IMR-90 (cell line): ENCODE data around the gene USP47. TPM values are rescaled to one million over a fixed set of nuclear protein-coding genes. Genes with fewer than 3 reads are reported as not detected.

Experiments
- ATAC-seq: fragments of 200-7000 bp; cut with Tn5 transposase; 2 replicates; pipeline ENCODE4 v1.9.1; 2020; ENCODE audit warnings: low read depth, mild to moderate bottlenecking, moderate library complexity
- BruUV-seq: library from RNA; stranded (reverse); fragments of 400-500 nt; replicated peaks from 2 replicates; lab custom pipeline; 2021; lab: Mats Ljungman, UMichigan
- CTCF ChIA-PET: fragments of 300-600 bp; formaldehyde crosslinking; extraction: SDS; loops from one replicate; lab custom pipeline; 2021; ENCODE audit warnings: antibody characterized with exemption; lab: Yijun Ruan, JAX
- POLR2A ChIA-PET: fragments of 300-600 bp; sonication (Branson Sonifier 250); formaldehyde crosslinking; loops from one replicate; lab custom pipeline; 2022; ENCODE audit warnings: antibody characterized with exemption; ENCODE audit not compliant: unreplicated experiment; lab: Charles Lee
- DNase-seq: peaks from one replicate; pipeline ENCODE4 v3.0.0; 2013
- H2AFZ ChIP-seq: replicated peaks from 2 replicates; pipeline ENCODE3; 2013; ENCODE audit warnings: low read length, mild to moderate bottlenecking; ENCODE audit not compliant: poor library complexity
- H2AK5ac ChIP-seq: 2 replicates; pipeline ENCODE4 v1.6.1; 2013; ENCODE audit warnings: low read depth, low read length, inconsistent platforms
- H2AK9ac ChIP-seq: replicated peaks from 2 replicates; pipeline ENCODE3; 2013; ENCODE audit warnings: mild to moderate bottlenecking, low read depth, low read length, moderate library complexity; ENCODE audit not compliant: poor library complexity
- H2BK120ac ChIP-seq: 2 replicates; pipeline ENCODE4 v1.6.1; 2013; ENCODE audit warnings: low read depth, low read length, inconsistent platforms
- H2BK15ac ChIP-seq: 3 replicates; pipeline ENCODE4 v1.6.1; 2013; ENCODE audit warnings: low read depth, low read length, inconsistent platforms
- H2BK20ac ChIP-seq: 2 replicates; pipeline ENCODE4 v1.6.1; 2013; ENCODE audit warnings: low read depth, mild to moderate bottlenecking, inconsistent platforms, low read length, moderate library complexity
- H2BK5ac ChIP-seq: 2 replicates; pipeline ENCODE4 v1.6.1; 2013; ENCODE audit warnings: mild to moderate bottlenecking, low read depth, low read length, inconsistent platforms; ENCODE audit not compliant: poor library complexity, severe bottlenecking
- H3K14ac ChIP-seq: replicated peaks from 2 replicates; pipeline ENCODE4 v1.6.1; 2013; ENCODE audit warnings: low read depth, low read length, inconsistent platforms
- H3K18ac ChIP-seq: 2 replicates; pipeline ENCODE4 v1.6.1; 2013; ENCODE audit warnings: low read depth, low read length, control low read depth
- H3K23ac ChIP-seq: 2 replicates; pipeline ENCODE4 v1.6.1; 2013; ENCODE audit warnings: low read depth, low read length, inconsistent platforms
- H3K27ac ChIP-seq: 2 replicates; pipeline ENCODE4 v1.5.1; 2013; ENCODE audit warnings: mild to moderate bottlenecking, control low read depth, low read length; ENCODE audit not compliant: insufficient read depth
- H3K27me3 ChIP-seq: 2 replicates; pipeline ENCODE4 v1.6.1; 2013; ENCODE audit warnings: low read length; ENCODE audit not compliant: control insufficient read depth, insufficient read depth
- H3K36me3 ChIP-seq: 2 replicates; pipeline ENCODE4 v1.6.1; 2013; ENCODE audit warnings: low read length, mixed read lengths; ENCODE audit not compliant: control insufficient read depth, insufficient read depth
- H3K4ac ChIP-seq: 2 replicates; pipeline ENCODE4 v1.6.1; 2013; ENCODE audit warnings: low read depth, low read length, inconsistent platforms
- H3K4me1 ChIP-seq: 2 replicates; pipeline ENCODE4 v1.6.1; 2013; ENCODE audit warnings: low read length, mixed read lengths; ENCODE audit not compliant: control insufficient read depth, insufficient read depth
- H3K4me2 ChIP-seq: 2 replicates; pipeline ENCODE4 v1.6.1; 2013; ENCODE audit warnings: low read depth, mild to moderate bottlenecking, control low read depth, low read length, moderate library complexity
- H3K4me3 ChIP-seq: 2 replicates; pipeline ENCODE4 v1.5.1; 2013; ENCODE audit warnings: low read depth, mild to moderate bottlenecking, control low read depth, low read length, moderate library complexity; ENCODE audit not compliant: insufficient read depth
- H3K56ac ChIP-seq: 2 replicates; pipeline ENCODE4 v1.6.1; 2013; ENCODE audit warnings: low read length, inconsistent platforms; ENCODE audit not compliant: insufficient read depth; ENCODE audit errors: extremely low read depth
- H3K79me1 ChIP-seq, 2 experiments: 2 replicates each; pipeline ENCODE4 v1.6.1; 2013; ENCODE audit warnings: low read length in 2 of 2, inconsistent platforms in 1 of 2, low read depth in 1 of 2
- H3K9ac ChIP-seq: 2 replicates; pipeline ENCODE4 v1.6.1; 2013; ENCODE audit warnings: low read depth, low read length, control low read depth
- H3K9me1 ChIP-seq: 2 replicates; pipeline ENCODE4 v1.6.1; 2013; ENCODE audit warnings: low read length, inconsistent platforms; ENCODE audit not compliant: insufficient read depth
- H3K9me3 ChIP-seq: 2 replicates; pipeline ENCODE4 v1.6.1; 2013; ENCODE audit warnings: low read length; ENCODE audit not compliant: control insufficient read depth, insufficient read depth
- H4K20me1 ChIP-seq: 2 replicates; pipeline ENCODE4 v1.6.1; 2013; ENCODE audit warnings: low read length, inconsistent platforms; ENCODE audit not compliant: insufficient read depth
- H4K5ac ChIP-seq: 2 replicates; pipeline ENCODE4 v1.6.1; 2013; ENCODE audit warnings: mild to moderate bottlenecking, low read depth, low read length, control low read depth
- H4K8ac ChIP-seq, 2 experiments: 2 replicates each; pipeline ENCODE4 v1.6.1; 2013; ENCODE audit warnings: low read depth in 2 of 2, low read length in 2 of 2, control low read depth in 1 of 2, inconsistent platforms in 1 of 2
- H4K91ac ChIP-seq: 2 replicates; pipeline ENCODE4 v1.6.1; 2013; ENCODE audit warnings: low read depth, low read length, inconsistent platforms; ENCODE audit not compliant: insufficient read depth
- MAZ ChIP-seq: IDR thresholded peaks from 2 replicates; pipeline ENCODE4 v1.6.1; 2012; ENCODE audit warnings: low read depth, mild to moderate bottlenecking, low read length, improper control_type of control experiment, moderate library complexity, borderline replicate concordance
- RCOR1 ChIP-seq: IDR thresholded peaks from 2 replicates; pipeline ENCODE4 v1.6.1; 2012; ENCODE audit warnings: mild to moderate bottlenecking, low read length, improper control_type of control experiment; ENCODE audit not compliant: insufficient replicate concordance
- WGBS, 2 experiments: methylation state at CpG; one replicate each; pipeline versions ENCODE4 v1.1.5 to v1.1.7; 2013; ENCODE audit warnings: missing lambda C conversion rate in 2 of 2; ENCODE audit not compliant: insufficient read length in 1 of 2; ENCODE audit errors: extremely low coverage in 2 of 2; 5-methylcytosine and 5-hydroxymethylcytosine counted together
- dilution Hi-C: fragments of 300-500 bp; cut with HindIII; formaldehyde crosslinking; loops from one replicate; pipeline ENCODE4 v1.14.3; 2018; ENCODE audit warnings: low sequenced_read_pairs; ENCODE audit not compliant: unreplicated experiment
- in situ Hi-C: fragments of 300-500 bp; cut with MboI; formaldehyde crosslinking; loops from 3 replicates; pipeline ENCODE4 v1.14.3; 2019; ENCODE audit warnings: low sequenced_read_pairs, inconsistent platforms, mixed read lengths
- intact Hi-C: fragments of 100-400 bp; cut with micrococcal nuclease; formaldehyde crosslinking; loops from 2 replicates; pipeline ENCODE4 v1.10.0; 2022
- polyA plus RNA-seq, 3 experiments: library from polyadenylated mRNA; depleted of rRNA; stranded (reverse); fragments of >200 nt; gene quantifications; 2 replicates each; pipeline ENCODE4 v1.2.3, GENCODE V29; 2012; ENCODE audit warnings: low replicate concordance in 1 of 3
- total RNA-seq: library from RNA; depleted of rRNA; stranded (reverse); fragments of >200 nt; gene quantifications from 2 replicates; pipeline ENCODE4 v1.2.3, GENCODE V29; 2012

Gene USP47
- total and polyA plus RNA-seq, 2 of the 4 experiments (the other 2 are of a cell fraction), result 15.0 to 110 TPM

GRCh38 chr11:11992257-11993212 lies 150.8 kb downstream of the USP47 start:
- dilution Hi-C loops, result no loop called here

More at GRCh38 chr11:11992257-11993212, 150.8 kb downstream of the USP47 start:
- H3K79me1 ChIP-seq, result peaks cover 39 to 87% of the 10 kb centered on the region in 2 experiments
- no peak overlapping the region for H3K14ac ChIP-seq
- no peak overlapping the region for H3K23ac ChIP-seq
- H3K4me2 ChIP-seq, result peak overlapping the region; percentile 27; the same call in 1 of the 2 replicates
- H4K20me1 ChIP-seq, result peaks cover 19% of the 10 kb centered on the region
- H2BK120ac ChIP-seq, result no peak overlapping the region
- CTCF ChIA-PET, result interaction anchor here (1.0 kb wide), 1 partner anchor 13 kb away, joined by 3 read pairs; no protein-coding TSS in a partner anchor
- no peak overlapping the region for H2BK20ac ChIP-seq
- no peak overlapping the region for H2AK5ac ChIP-seq
- H3K9me1 ChIP-seq, result peaks cover 35% of the 10 kb centered on the region
- peaks cover 40% of the 10 kb centered on the region for H3K36me3 ChIP-seq
- H2BK5ac ChIP-seq, result no peak overlapping the region
- no peak overlapping the region for H3K56ac ChIP-seq
- H3K27ac ChIP-seq, result no peak overlapping the region; the same call in 1 of the 2 replicates
- in situ Hi-C loops, result no loop called here
- H3K9ac ChIP-seq, result no peak overlapping the region
- H3K18ac ChIP-seq, result no peak overlapping the region
- POLR2A ChIA-PET, result no interaction called here
- H3K4me1 ChIP-seq, result peaks cover 28% of the 10 kb centered on the region
- H2AFZ ChIP-seq, result no peak overlapping the region
- H2AK9ac ChIP-seq, result no peak overlapping the region
- no peak overlapping the region for H4K91ac ChIP-seq
- H3K4me3 ChIP-seq, result no peak overlapping the region
- no peaks in the 10 kb centered on the region for H3K9me3 ChIP-seq
- DNase-seq (no peak), ATAC-seq (no peak)
- BruUV-seq, result no TSS peak
- no peak overlapping the region for H3K4ac ChIP-seq
- no peaks in the 10 kb centered on the region for H3K27me3 ChIP-seq
- 83% methylated on average over 1 of the region's 6 CpGs; no CpG with 5 or more reads in 1 of the 2 experiments for WGBS, 2 experiments
- H4K5ac ChIP-seq, result no peak overlapping the region
- H4K8ac ChIP-seq, result no peak overlapping the region
- TF ChIP-seq MAZ (no peak), RCOR1 (peak; percentile 13)
- intact Hi-C loops, result loop anchor here (5.0 kb wide), 1 partner anchor 290 kb away; no protein-coding TSS in a partner anchor
- H2BK15ac ChIP-seq, result no peak overlapping the region
